ENCODE results near the gene POLR2E. TPM values are rescaled to one million over a fixed set of nuclear protein-coding genes. Genes with fewer than 3 reads are reported as not detected.

POLR2E gene
- total and polyA plus RNA-seq, 4 donors = 51.8 to 211 (median 171) TPM

DNA sequence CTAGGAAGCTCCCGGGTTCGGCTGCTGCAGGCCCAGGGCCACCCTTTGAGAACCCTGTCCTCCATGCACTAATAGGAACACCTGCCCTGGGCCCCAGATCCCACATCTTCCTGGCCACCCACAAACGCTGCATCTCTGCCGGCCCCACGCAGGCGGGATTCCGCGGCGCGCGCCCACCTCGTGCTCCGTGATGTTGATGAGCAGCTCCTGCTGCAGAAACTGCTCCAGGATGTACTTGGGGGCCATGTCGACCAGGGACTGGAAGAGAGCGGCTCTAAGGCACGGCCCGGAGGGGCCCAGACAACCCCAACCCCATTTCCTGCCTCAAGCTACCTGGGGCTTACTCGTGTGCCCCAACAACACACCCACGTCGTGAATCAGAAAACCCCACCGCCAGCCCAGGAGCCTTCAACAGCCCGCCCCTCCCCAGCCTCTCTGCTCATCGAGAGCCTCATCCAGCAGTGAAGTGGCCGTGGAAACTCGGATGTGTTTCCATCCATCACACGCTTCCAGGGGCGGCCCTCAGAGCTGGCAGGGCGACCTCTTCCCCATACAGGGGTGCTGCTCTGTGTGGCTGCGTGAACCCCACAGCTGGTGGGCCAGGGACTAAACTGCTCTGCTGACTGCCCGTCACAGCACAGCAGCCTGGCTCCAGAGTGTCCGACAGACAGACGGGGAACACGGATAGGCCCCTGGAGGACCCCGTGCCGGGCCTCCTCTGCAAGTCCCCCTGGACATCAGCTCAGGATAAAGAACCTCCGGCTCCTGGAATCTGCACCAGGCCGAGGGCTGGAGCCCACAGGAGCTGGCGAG is 4.2 kb downstream of the POLR2E start:
- Histone ChIP-seq H3K27me3 (ENCODE audit: control insufficient read depth in 4 of 4, insufficient read depth in 4 of 4, low read length in 3 of 4) (no peaks in the 10 kb centered on the region), H3K4me1 (ENCODE audit: control insufficient read depth in 4 of 4, insufficient read depth in 4 of 4, low read length in 3 of 4) (peaks cover 3 to 38% (median 22%) of the 10 kb centered on the region in 4 donors), H3K9me3 (ENCODE audit: control insufficient read depth in 4 of 4, low read length in 3 of 4) (no peaks in the 10 kb centered on the region), H3K9ac (ENCODE audit: low read depth in 1 of 2, low read length in 2 of 2) (no peak overlapping the region), H3K27ac (ENCODE audit: low read depth in 1 of 2, low read length in 2 of 2) (no peak overlapping the region), H3K36me3 (ENCODE audit: control insufficient read depth in 4 of 4, insufficient read depth in 3 of 4, low read depth in 1 of 4, low read length in 3 of 4) (peaks cover 9 to 27% (median 23%) of the 10 kb centered on the region in 4 donors), H3K4me3 (ENCODE audit: low read depth in 1 of 3, low read length in 3 of 3) (no peak overlapping the region)
- no peak for TF ChIP-seq RXRA (IDR thresholded peaks at IDR 0.05)
- TF ChIP-seq, protein P1, sequence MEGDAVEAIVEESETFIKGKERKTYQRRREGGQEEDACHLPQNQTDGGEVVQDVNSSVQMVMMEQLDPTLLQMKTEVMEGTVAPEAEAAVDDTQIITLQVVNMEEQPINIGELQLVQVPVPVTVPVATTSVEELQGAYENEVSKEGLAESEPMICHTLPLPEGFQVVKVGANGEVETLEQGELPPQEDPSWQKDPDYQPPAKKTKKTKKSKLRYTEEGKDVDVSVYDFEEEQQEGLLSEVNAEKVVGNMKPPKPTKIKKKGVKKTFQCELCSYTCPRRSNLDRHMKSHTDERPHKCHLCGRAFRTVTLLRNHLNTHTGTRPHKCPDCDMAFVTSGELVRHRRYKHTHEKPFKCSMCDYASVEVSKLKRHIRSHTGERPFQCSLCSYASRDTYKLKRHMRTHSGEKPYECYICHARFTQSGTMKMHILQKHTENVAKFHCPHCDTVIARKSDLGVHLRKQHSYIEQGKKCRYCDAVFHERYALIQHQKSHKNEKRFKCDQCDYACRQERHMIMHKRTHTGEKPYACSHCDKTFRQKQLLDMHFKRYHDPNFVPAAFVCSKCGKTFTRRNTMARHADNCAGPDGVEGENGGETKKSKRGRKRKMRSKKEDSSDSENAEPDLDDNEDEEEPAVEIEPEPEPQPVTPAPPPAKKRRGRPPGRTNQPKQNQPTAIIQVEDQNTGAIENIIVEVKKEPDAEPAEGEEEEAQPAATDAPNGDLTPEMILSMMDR (IDR thresholded peaks at IDR 0.05; ENCODE audit: low read depth, low read length, missing input control) = no peak
- no peak for TF ChIP-seq SP1 (IDR thresholded peaks at IDR 0.05)
- no peak for TF ChIP-seq TAF1 (conservative IDR thresholded peaks at IDR 0.05)
- TF ChIP-seq YY1 (IDR thresholded peaks at IDR 0.05) = no peak
- TF ChIP-seq HNF4G (IDR thresholded peaks at IDR 0.05) = no peak
- no peak for DNase-seq (ENCODE audit: low spot score)
- 95% methylated on average over 38 of the region's 38 CpGs for WGBS

DNA sequence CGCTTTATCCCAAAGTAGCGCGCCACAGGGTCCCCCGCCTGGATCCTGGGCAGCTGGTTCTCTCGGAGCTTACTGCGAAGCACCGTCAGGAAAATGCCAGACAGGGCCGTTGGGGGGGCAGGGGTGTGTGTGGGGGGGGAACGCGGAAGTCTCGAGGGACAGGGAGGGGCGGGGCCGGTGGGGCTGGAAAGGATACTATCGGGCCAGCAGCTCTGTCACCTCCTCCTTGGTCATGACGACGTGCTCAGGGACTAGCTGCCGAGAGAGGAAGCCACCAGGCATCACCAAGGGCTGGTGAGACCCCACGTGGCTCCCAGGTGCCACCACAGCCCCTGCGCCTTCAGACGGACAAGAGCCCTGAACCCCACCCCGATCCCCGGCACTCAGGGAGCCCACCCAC is 5.3 kb downstream of the POLR2E start:
- Histone ChIP-seq H3K27ac (ENCODE audit: low read depth in 1 of 2, low read length in 2 of 2) (no peak overlapping the region), H3K27me3 (ENCODE audit: control insufficient read depth in 4 of 4, insufficient read depth in 4 of 4, low read length in 3 of 4) (no peaks in the 10 kb centered on the region)
- no peak for DNase-seq (ENCODE audit: low spot score)

More for the DNA sequence above, 5.3 kb downstream of the POLR2E start:
- no peak overlapping the region for H3K4me3 ChIP-seq (ENCODE audit: low read depth in 1 of 3, low read length in 3 of 3)
- peaks cover 9 to 27% (median 23%) of the 10 kb centered on the region in 4 donors for H3K36me3 ChIP-seq (ENCODE audit: control insufficient read depth in 4 of 4, insufficient read depth in 3 of 4, low read depth in 1 of 4, low read length in 3 of 4)
- 88% methylated on average over 22 of the region's 22 CpGs for WGBS
- H3K4me1 ChIP-seq (ENCODE audit: control insufficient read depth in 4 of 4, insufficient read depth in 4 of 4, low read length in 3 of 4) = peaks cover 3 to 32% (median 16%) of the 10 kb centered on the region in 4 donors
- TF ChIP-seq RXRA (IDR thresholded peaks at IDR 0.05) (no peak), TAF1 (conservative IDR thresholded peaks at IDR 0.05) (no peak), FOXA1 (IDR thresholded peaks at IDR 0.05) (no peak), EGR1 (IDR thresholded peaks at IDR 0.05; ENCODE audit: low read depth in 2 of 2) (no peak), FOXA2 (IDR thresholded peaks at IDR 0.05) (no peak), YY1 (IDR thresholded peaks at IDR 0.05) (no peak), HNF4A (conservative IDR thresholded peaks at IDR 0.05) (no peak)
- TF ChIP-seq, protein P2, sequence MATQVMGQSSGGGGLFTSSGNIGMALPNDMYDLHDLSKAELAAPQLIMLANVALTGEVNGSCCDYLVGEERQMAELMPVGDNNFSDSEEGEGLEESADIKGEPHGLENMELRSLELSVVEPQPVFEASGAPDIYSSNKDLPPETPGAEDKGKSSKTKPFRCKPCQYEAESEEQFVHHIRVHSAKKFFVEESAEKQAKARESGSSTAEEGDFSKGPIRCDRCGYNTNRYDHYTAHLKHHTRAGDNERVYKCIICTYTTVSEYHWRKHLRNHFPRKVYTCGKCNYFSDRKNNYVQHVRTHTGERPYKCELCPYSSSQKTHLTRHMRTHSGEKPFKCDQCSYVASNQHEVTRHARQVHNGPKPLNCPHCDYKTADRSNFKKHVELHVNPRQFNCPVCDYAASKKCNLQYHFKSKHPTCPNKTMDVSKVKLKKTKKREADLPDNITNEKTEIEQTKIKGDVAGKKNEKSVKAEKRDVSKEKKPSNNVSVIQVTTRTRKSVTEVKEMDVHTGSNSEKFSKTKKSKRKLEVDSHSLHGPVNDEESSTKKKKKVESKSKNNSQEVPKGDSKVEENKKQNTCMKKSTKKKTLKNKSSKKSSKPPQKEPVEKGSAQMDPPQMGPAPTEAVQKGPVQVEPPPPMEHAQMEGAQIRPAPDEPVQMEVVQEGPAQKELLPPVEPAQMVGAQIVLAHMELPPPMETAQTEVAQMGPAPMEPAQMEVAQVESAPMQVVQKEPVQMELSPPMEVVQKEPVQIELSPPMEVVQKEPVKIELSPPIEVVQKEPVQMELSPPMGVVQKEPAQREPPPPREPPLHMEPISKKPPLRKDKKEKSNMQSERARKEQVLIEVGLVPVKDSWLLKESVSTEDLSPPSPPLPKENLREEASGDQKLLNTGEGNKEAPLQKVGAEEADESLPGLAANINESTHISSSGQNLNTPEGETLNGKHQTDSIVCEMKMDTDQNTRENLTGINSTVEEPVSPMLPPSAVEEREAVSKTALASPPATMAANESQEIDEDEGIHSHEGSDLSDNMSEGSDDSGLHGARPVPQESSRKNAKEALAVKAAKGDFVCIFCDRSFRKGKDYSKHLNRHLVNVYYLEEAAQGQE (IDR thresholded peaks at IDR 0.05) = no peak
- TF ChIP-seq, protein P3, sequence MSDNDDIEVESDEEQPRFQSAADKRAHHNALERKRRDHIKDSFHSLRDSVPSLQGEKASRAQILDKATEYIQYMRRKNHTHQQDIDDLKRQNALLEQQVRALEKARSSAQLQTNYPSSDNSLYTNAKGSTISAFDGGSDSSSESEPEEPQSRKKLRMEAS (IDR thresholded peaks at IDR 0.05) = no peak
- TF ChIP-seq, protein P4, sequence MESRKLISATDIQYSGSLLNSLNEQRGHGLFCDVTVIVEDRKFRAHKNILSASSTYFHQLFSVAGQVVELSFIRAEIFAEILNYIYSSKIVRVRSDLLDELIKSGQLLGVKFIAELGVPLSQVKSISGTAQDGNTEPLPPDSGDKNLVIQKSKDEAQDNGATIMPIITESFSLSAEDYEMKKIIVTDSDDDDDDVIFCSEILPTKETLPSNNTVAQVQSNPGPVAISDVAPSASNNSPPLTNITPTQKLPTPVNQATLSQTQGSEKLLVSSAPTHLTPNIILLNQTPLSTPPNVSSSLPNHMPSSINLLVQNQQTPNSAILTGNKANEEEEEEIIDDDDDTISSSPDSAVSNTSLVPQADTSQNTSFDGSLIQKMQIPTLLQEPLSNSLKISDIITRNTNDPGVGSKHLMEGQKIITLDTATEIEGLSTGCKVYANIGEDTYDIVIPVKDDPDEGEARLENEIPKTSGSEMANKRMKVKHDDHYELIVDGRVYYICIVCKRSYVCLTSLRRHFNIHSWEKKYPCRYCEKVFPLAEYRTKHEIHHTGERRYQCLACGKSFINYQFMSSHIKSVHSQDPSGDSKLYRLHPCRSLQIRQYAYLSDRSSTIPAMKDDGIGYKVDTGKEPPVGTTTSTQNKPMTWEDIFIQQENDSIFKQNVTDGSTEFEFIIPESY (IDR thresholded peaks at IDR 0.05) = no peak
- TF ChIP-seq, protein P1 (IDR thresholded peaks at IDR 0.05; ENCODE audit: low read depth, low read length, missing input control) = no peak
- no peak overlapping the region for H3K9ac ChIP-seq (ENCODE audit: low read depth in 1 of 2, low read length in 2 of 2)
- no peaks in the 10 kb centered on the region for H3K9me3 ChIP-seq (ENCODE audit: control insufficient read depth in 4 of 4, low read length in 3 of 4)
